Right renal cortex interstitium (tissue), 3 donors: Measurements from ENCODE around the gene HLA-DOA. TPM values are rescaled to one million over a fixed set of nuclear protein-coding genes. Genes with fewer than 3 reads are reported as not detected.

ENCODE experiments used
- DNase-seq, 3 donors: peaks; one replicate each; pipeline ENCODE4 v3.0.0-alpha.2; 2013; ENCODE audit warnings: low read depth in 3 of 3, low spot score in 2 of 3
- polyA plus RNA-seq, 3 donors: library from polyadenylated mRNA; unstranded; fragments of 120-200 nt; gene quantifications; one replicate each; pipeline ENCODE4 v1.2.1, GENCODE V29; 2013; ENCODE audit not compliant: insufficient read length in 3 of 3

HLA-DOA gene
- polyA plus RNA-seq, 3 donors = 5.2 to 5.4 (median 5.3) TPM

GRCh38 chr6:32980488-32981038 is 28.8 kb downstream of the HLA-DOA start:
- no peak for DNase-seq

GRCh38 chr6:32979720-32980487 is 29.5 kb downstream of the HLA-DOA start:
- DNase-seq = no peak

GRCh38 chr6:32977953-32978324 is 31.5 kb downstream of the HLA-DOA start:
- no peak for DNase-seq

GRCh38 chr6:32977272-32977952 is 32.0 kb downstream of the HLA-DOA start:
- DNase-seq = no peak

GRCh38 chr6:32976334-32977069 is 32.9 kb downstream of the HLA-DOA start:
- DNase-seq = no peak

GRCh38 chr6:32975886-32976285 is 33.5 kb downstream of the HLA-DOA start:
- DNase-seq = no peak

GRCh38 chr6:32974541-32975308 is 34.7 kb downstream of the HLA-DOA start:
- DNase-seq = no peak

GRCh38 chr6:32974016-32974333 is 35.4 kb downstream of the HLA-DOA start:
- no peak for DNase-seq

GRCh38 chr6:32973144-32974015 is 36.0 kb downstream of the HLA-DOA start:
- no peak for DNase-seq

GRCh38 chr6:32972353-32973143 is 36.8 kb downstream of the HLA-DOA start:
- DNase-seq = no peak

GRCh38 chr6:32971581-32972352 is 37.6 kb downstream of the HLA-DOA start:
- peak; percentile 100 for DNase-seq

GRCh38 chr6:32971242-32971580 is 38.2 kb downstream of the HLA-DOA start:
- peak in 1 of 3 donors; percentile 50 for DNase-seq

GRCh38 chr6:32970413-32971241 is 38.8 kb downstream of the HLA-DOA start:
- DNase-seq = peak in 1 of 3 donors; percentile 74

- DNase-seq = peak; percentile 88 to 91 (median 88)
Observed at GRCh38 chr6:32969685-32970412, 39.5 kb downstream of the HLA-DOA start.

- DNase-seq = peak in 1 of 3 donors; percentile 57
Observed at GRCh38 chr6:32968867-32969684, 40.3 kb downstream of the HLA-DOA start.
